Hepatocyte (in vitro differentiated cells): ENCODE data around the gene PHGDH. TPM values are rescaled to one million over a fixed set of nuclear protein-coding genes. Genes with fewer than 3 reads are reported as not detected.
A peak's percentile ranks its signal among the peaks of the same experiment; 100 is the strongest.

Source experiments
- DNase-seq: peaks from one replicate; pipeline ENCODE4 v3.0.0-alpha.2; 2016; ENCODE audit warnings: low spot score
- H2AFZ ChIP-seq: fragments of 200-600 bp; sonication (generic); 2 replicates; pipeline ENCODE4 v1.6.0; 2016; ENCODE audit warnings: antibody characterized with exemption, mild to moderate bottlenecking
- H3K27ac ChIP-seq: fragments of 200-600 bp; sonication (generic); 2 replicates; pipeline ENCODE4 v1.5.1; 2016; ENCODE audit warnings: mild to moderate bottlenecking
- H3K27me3 ChIP-seq: fragments of 200-600 bp; sonication (generic); 2 replicates; pipeline ENCODE4 v1.6.1; 2016
- H3K36me3 ChIP-seq: fragments of 200-600 bp; sonication (generic); replicated peaks from 2 replicates; pipeline ENCODE4 v1.5.1; 2016; ENCODE audit warnings: low read depth; ENCODE audit not compliant: insufficient read depth
- H3K4me1 ChIP-seq: fragments of 200-600 bp; sonication (generic); 2 replicates; pipeline ENCODE4 v1.5.1; 2016; ENCODE audit warnings: mild to moderate bottlenecking, moderate library complexity; ENCODE audit not compliant: insufficient read depth
- H3K4me2 ChIP-seq: fragments of 200-600 bp; sonication (generic); 2 replicates; pipeline ENCODE4 v1.6.0; 2016
- H3K4me3 ChIP-seq: fragments of 200-600 bp; sonication (generic); 2 replicates; pipeline ENCODE4 v1.5.1; 2016; ENCODE audit warnings: mild to moderate bottlenecking
- H3K79me2 ChIP-seq: fragments of 200-600 bp; sonication (generic); 2 replicates; pipeline ENCODE4 v1.6.0; 2017; ENCODE audit warnings: mild to moderate bottlenecking
- H3K9me2 ChIP-seq: fragments of 200-600 bp; sonication (generic); replicated peaks from 2 replicates; pipeline ENCODE4 v1.6.0; 2017; ENCODE audit warnings: mild to moderate bottlenecking; ENCODE audit not compliant: insufficient read depth
- H3K9me3 ChIP-seq: fragments of 200-600 bp; sonication (generic); 2 replicates; pipeline ENCODE4 v1.5.1; 2016; ENCODE audit warnings: low read depth, mild to moderate bottlenecking
- H4K20me1 ChIP-seq: fragments of 200-600 bp; sonication (generic); 2 replicates; pipeline ENCODE4 v1.6.0; 2016; ENCODE audit warnings: mild to moderate bottlenecking; ENCODE audit not compliant: insufficient read depth, poor library complexity, severe bottlenecking
- EZH2 ChIP-seq: fragments of 200-600 bp; sonication (generic); IDR thresholded peaks from 2 replicates; pipeline ENCODE4 v1.6.1; 2016; ENCODE audit warnings: antibody characterized with exemption, mild to moderate bottlenecking, borderline replicate concordance
- EZH2phosphoT487 ChIP-seq: fragments of 200-600 bp; sonication (generic); IDR thresholded peaks from one replicate; pipeline ENCODE4 v1.6.1; 2018; ENCODE audit warnings: antibody characterized with exemption, mild to moderate bottlenecking, low read depth, moderate library complexity; ENCODE audit not compliant: unreplicated experiment, severe bottlenecking
- WGBS: methylation state at CpG from one replicate; pipeline ENCODE4 v1.1.6; 2016; ENCODE audit warnings: low lambda C conversion rate; ENCODE audit errors: missing lambda C conversion rate; 5-methylcytosine and 5-hydroxymethylcytosine counted together
- polyA plus RNA-seq: library from polyadenylated mRNA; unstranded; fragments of >200 nt; fragmentation: Nextera tagmentation; extraction: Ambion mirVana; gene quantifications from 2 replicates; pipeline ENCODE4 v1.2.1, GENCODE V29; 2016
- total RNA-seq: library from RNA; depleted of rRNA; stranded (reverse); fragments of >200 nt; gene quantifications from 2 replicates; pipeline ENCODE4 v1.2.3, GENCODE V29; 2014
- TF ChIP-seq, protein P1 (sequence below): fragments of 200-600 bp; sonication (generic); IDR thresholded peaks from 2 replicates; pipeline ENCODE4 v1.5.1; 2016; ENCODE audit warnings: antibody characterized with exemption, mild to moderate bottlenecking; ENCODE audit not compliant: poor library complexity

Gene PHGDH
- total and polyA plus RNA-seq, 2 experiments from 2014 or later = 138 to 167 TPM

DNA sequence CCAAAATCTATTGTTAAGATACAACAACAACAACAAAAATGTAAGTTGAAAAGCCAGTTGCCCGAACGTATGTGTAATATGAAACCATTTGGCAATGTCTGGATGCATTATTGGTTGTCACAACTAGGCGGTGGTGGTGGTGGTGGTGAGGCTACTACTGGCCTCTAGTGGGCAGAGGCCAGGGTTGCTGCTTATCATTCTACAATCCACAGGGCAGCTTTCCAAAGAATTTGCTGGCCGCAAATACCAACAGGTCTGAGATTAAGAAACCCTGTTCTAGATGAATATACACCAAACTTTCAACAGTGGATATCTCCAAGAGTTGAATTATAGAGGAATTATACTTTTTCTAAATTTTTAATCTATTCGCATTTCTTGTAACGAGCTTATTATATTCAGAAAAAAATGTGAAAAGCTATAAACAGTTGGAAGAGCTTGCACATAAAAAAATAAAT is 36.9 kb upstream of the PHGDH start:
- Histone ChIP-seq H4K20me1 (no peaks in the 10 kb centered on the region), H3K9me2 (no peaks in the 10 kb centered on the region), H3K4me1 (peaks cover 8% of the 10 kb centered on the region), H2AFZ (peak overlapping the region; percentile 90), H3K4me2 (peak overlapping the region; percentile 79), H3K27ac (peak overlapping the region; percentile 36), H3K4me3 (peak overlapping the region; percentile 28), H3K36me3 (no peaks in the 10 kb centered on the region), H3K27me3 (no peaks in the 10 kb centered on the region), H3K9me3 (no peaks in the 10 kb centered on the region), H3K79me2 (no peaks in the 10 kb centered on the region)
- no peak for DNase-seq
- WGBS = 69% methylated on average over 6 of the region's 6 CpGs
- TF ChIP-seq, protein P1, sequence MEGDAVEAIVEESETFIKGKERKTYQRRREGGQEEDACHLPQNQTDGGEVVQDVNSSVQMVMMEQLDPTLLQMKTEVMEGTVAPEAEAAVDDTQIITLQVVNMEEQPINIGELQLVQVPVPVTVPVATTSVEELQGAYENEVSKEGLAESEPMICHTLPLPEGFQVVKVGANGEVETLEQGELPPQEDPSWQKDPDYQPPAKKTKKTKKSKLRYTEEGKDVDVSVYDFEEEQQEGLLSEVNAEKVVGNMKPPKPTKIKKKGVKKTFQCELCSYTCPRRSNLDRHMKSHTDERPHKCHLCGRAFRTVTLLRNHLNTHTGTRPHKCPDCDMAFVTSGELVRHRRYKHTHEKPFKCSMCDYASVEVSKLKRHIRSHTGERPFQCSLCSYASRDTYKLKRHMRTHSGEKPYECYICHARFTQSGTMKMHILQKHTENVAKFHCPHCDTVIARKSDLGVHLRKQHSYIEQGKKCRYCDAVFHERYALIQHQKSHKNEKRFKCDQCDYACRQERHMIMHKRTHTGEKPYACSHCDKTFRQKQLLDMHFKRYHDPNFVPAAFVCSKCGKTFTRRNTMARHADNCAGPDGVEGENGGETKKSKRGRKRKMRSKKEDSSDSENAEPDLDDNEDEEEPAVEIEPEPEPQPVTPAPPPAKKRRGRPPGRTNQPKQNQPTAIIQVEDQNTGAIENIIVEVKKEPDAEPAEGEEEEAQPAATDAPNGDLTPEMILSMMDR = no peak
- TF ChIP-seq EZH2 (no peak), EZH2phosphoT487 (no peak)

DNA sequence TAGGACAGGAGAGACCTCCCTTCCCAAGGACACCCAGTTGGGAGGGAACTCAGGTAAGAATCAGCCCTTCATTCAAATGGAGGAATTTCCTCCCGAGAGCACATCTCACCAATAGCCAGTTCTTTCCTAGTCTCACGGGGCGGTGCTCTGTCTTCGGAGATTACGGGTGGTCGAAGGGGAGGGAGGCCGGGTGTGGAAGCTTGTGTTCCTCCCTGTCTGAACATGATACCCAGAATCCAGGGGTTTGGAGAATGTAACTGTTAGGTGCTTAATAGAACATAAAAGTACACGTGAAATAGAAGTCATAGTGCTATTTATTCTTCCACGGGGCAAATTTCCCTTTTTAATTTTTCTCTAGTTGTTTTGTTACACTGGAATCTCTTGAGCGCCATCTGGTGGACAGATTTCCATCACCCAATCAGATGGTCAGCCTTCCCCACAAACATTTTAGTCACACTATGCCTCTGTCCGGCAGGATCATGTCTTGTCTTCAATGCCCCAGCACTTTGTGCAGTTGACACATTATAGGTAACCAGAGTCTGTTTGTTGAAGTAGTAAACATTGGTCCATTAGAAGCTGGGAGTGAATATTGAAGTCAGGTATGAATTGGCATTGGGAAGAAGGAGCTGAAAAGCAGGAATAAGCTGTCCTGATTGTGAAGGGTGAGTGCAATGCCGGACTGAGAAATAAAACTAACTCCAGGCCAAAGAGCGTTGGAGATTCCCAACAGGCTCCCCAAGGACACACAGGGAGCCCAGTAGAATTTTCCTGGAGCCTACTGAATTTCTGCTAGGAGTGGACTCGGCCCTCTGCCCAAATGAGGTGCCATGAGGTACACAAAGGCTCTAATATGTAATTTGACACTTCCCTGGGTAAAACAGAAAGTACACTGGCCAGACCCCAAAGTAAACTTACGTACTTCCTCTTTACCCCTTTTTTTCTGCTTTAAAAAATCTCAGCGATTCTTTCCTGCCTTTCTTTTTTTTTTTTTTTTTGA is 36.1 kb upstream of the PHGDH start:
- 21% methylated on average over 16 of the region's 16 CpGs for whole genome bisulfite sequencing
- no peak for TF ChIP-seq EZH2
- TF ChIP-seq, protein P1 = peak; percentile 94
- Histone ChIP-seq H4K20me1 (no peaks in the 10 kb centered on the region), H3K36me3 (no peaks in the 10 kb centered on the region), H3K79me2 (no peaks in the 10 kb centered on the region), H3K4me2 (peak overlapping the region; percentile 79), H2AFZ (peak overlapping the region; percentile 90), H3K9me2 (no peaks in the 10 kb centered on the region), H3K9me3 (no peaks in the 10 kb centered on the region), H3K27ac (peak overlapping the region; percentile 36), H3K27me3 (no peaks in the 10 kb centered on the region), H3K4me3 (peak overlapping the region; percentile 28), H3K4me1 (peaks cover 8% of the 10 kb centered on the region)
- peak; percentile 92 for DNase-seq

DNA sequence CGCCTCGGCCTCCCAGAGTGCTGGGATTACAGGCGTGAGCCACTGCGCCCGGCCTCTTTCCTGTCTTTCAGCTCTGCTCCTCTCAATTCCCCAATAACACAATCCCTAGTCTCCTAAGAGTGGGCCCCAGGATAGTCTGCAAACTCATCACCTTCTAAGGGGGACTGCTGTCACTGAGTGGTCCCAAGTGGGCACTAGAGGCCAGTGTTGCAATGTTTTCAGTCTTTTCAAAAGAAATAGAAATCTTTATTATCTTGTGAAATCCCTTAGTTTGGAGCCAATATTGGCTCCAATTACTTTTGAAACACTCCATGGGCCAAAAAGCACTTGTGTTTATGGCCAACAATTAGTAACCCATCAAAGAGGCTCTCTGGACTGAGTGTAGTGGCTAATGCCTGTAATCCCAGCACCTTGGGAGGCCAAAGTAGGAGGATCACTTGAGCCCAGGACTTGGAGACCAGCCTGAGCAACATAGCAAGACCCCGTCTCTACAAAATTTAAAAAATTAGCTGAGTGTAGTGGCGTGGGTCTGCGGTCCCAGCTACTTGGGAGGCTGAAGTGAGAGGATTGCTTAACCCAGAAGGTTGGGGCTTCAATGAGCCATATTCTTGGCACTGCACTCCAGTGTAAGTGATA is 35.0 kb upstream of the PHGDH start:
- no peaks in the 10 kb centered on the region for H3K79me2 ChIP-seq
- H3K9me3 ChIP-seq = no peaks in the 10 kb centered on the region
- no peaks in the 10 kb centered on the region for H4K20me1 ChIP-seq
- TF ChIP-seq EZH2 = no peak
- TF ChIP-seq, protein P1 = peak; percentile 35
- no peaks in the 10 kb centered on the region for H3K27me3 ChIP-seq
- H3K4me2 ChIP-seq = no peak overlapping the region
- no peaks in the 10 kb centered on the region for H3K9me2 ChIP-seq
- no peaks in the 10 kb centered on the region for H3K36me3 ChIP-seq
- no peak overlapping the region for H3K27ac ChIP-seq
- DNase-seq = no peak
- H3K4me3 ChIP-seq = no peak overlapping the region
- WGBS = 93% methylated on average over 8 of the region's 8 CpGs
- H3K4me1 ChIP-seq = peaks cover 8% of the 10 kb centered on the region
- H2AFZ ChIP-seq = no peak overlapping the region
